K562 (cell line): ENCODE measurements around the gene CMTM4. TPM values are rescaled to one million over a fixed set of nuclear protein-coding genes. Genes with fewer than 3 reads are reported as not detected.

ENCODE experiments used
- ELK3 ChIP-seq: fragments of 450-650 bp; formaldehyde crosslinking; IDR thresholded peaks from 2 replicates; pipeline ENCODE4 v1.4.0; 2020; ENCODE audit warnings: mild to moderate bottlenecking
- EP300 ChIP-seq: IDR thresholded peaks from 2 replicates; pipeline ENCODE4 v1.6.1; 2012; ENCODE audit warnings: low read length, improper control_type of control experiment
- ETS1 ChIP-seq: conservative IDR thresholded peaks from 2 replicates; pipeline ENCODE4 v1.6.1; 2011; ENCODE audit warnings: low read depth, mild to moderate bottlenecking, low read length; ENCODE audit not compliant: control insufficient read depth
- GATAD2A ChIP-seq: fragments of 450-650 bp; IDR thresholded peaks from 2 replicates; pipeline ENCODE4 v1.6.1; 2017
- GTF3C2 ChIP-seq: IDR thresholded peaks from 3 replicates; pipeline ENCODE4 v1.6.1; 2011; ENCODE audit warnings: borderline replicate concordance, mild to moderate bottlenecking, moderate library complexity; ENCODE audit not compliant: insufficient read length; ENCODE audit errors: extremely low read depth
- KAT7 ChIP-seq: sonication (generic); formaldehyde crosslinking; IDR thresholded peaks from 2 replicates; pipeline ENCODE4 v1.8.0; 2022; ENCODE audit warnings: missing genetic modification reagents, mild to moderate bottlenecking, borderline replicate concordance
- KLF1 ChIP-seq: fragments of 450-650 bp; IDR thresholded peaks from 2 replicates; pipeline ENCODE4 v1.6.1; 2016; ENCODE audit warnings: missing genetic modification characterization, missing compliant biosample characterization
- MAZ ChIP-seq, 2 experiments: fragments of 450-650 bp in 1 of 2; sonication (generic) in 1 of 2; formaldehyde crosslinking; IDR thresholded peaks in 1 of 2; conservative IDR thresholded peaks in 1 of 2; 2 replicates each; pipeline versions ENCODE4 v1.4.0 to v1.5.0; 2020; ENCODE audit warnings: mild to moderate bottlenecking in 1 of 2, missing genetic modification reagents in 1 of 2
- MYNN ChIP-seq, 2 experiments: sonication (generic); formaldehyde crosslinking in 1 of 2; IDR thresholded peaks; 2 replicates each; pipeline versions ENCODE4 v1.5.0 to v1.6.1; 2016 to 2020; ENCODE audit warnings: antibody characterized with exemption in 1 of 2, missing genetic modification reagents in 1 of 2
- NELFE ChIP-seq: IDR thresholded peaks from 2 replicates; pipeline ENCODE4 v1.6.1; 2011; ENCODE audit warnings: mild to moderate bottlenecking; ENCODE audit not compliant: insufficient read depth, insufficient read length
- NFXL1 ChIP-seq: fragments of 450-650 bp; formaldehyde crosslinking; IDR thresholded peaks from 2 replicates; pipeline ENCODE4 v1.4.0; 2021; ENCODE audit warnings: mild to moderate bottlenecking
- NR2C2 ChIP-seq, 2 experiments: fragments of 200-800 bp in 1 of 2; sonication (Bioruptor generic) in 1 of 2; sonication (generic) in 1 of 2; formaldehyde crosslinking in 1 of 2; IDR thresholded peaks; 2 replicates each; pipeline versions ENCODE4 v1.6.1 to v1.8.0; 2016 to 2022; ENCODE audit warnings: mild to moderate bottlenecking in 1 of 2, missing compliant biosample characterization in 1 of 2, missing genetic modification characterization in 1 of 2, missing genetic modification reagents in 1 of 2
- SMAD3 ChIP-seq: fragments of 450-650 bp; formaldehyde crosslinking; conservative IDR thresholded peaks from 2 replicates; pipeline ENCODE4 v1.4.0; 2020; ENCODE audit warnings: mild to moderate bottlenecking
- TRIM24 ChIP-seq, 2 experiments: fragments of 450-650 bp; IDR thresholded peaks; 2 replicates each; pipeline ENCODE4 v1.6.1; 2016
- ZBTB5 ChIP-seq: fragments of 450-650 bp; IDR thresholded peaks from 2 replicates; pipeline ENCODE4 v1.6.1; 2017; ENCODE audit warnings: antibody characterized with exemption
- ZBTB8A ChIP-seq: fragments of 450-650 bp; IDR thresholded peaks from 2 replicates; pipeline ENCODE4 v1.6.1; 2018; ENCODE audit warnings: mild to moderate bottlenecking, moderate library complexity; ENCODE audit not compliant: partially characterized antibody
- ZNF217 ChIP-seq: sonication (generic); formaldehyde crosslinking; IDR thresholded peaks from 2 replicates; pipeline ENCODE4 v1.8.0; 2022; ENCODE audit warnings: mild to moderate bottlenecking, missing genetic modification reagents
- ZNF445 ChIP-seq: fragments of 250-450 bp; sonication (Bioruptor Pico); IDR thresholded peaks from 2 replicates; pipeline ENCODE4 v1.4.0; 2020; ENCODE audit warnings: low read depth, mild to moderate bottlenecking, moderate library complexity
- ZNF507 ChIP-seq: conservative IDR thresholded peaks from 2 replicates; pipeline ENCODE4 v1.6.1; 2017; ENCODE audit warnings: missing genetic modification characterization, missing compliant biosample characterization
- polyA plus RNA-seq, 8 experiments: library from polyadenylated mRNA; depleted of rRNA in 4 of 8; stranded (reverse) in 5 of 8; unstranded in 3 of 8; fragments of >200 nt; fragmentation: Nextera tagmentation in 2 of 8; fragmentation: Illumina TruSeq in 1 of 8; extraction: Ambion mirVana in 2 of 8; extraction: Trizol in 1 of 8; gene quantifications; 2 replicates each; pipeline versions ENCODE4 v1.2.1 to v1.2.3, GENCODE V29; 2011 to 2014; ENCODE audit warnings: inconsistent platforms in 1 of 8, missing spikeins in 1 of 8
- total RNA-seq, 7 experiments: library from RNA; depleted of rRNA in 6 of 7; stranded (reverse); fragments of >200 nt in 6 of 7; fragmentation: Illumina TruSeq in 2 of 7; extraction: Trizol in 2 of 7; gene quantifications; 2 replicates each; pipeline versions ENCODE4 v1.2.1 to v1.2.3, GENCODE V29; 2011 to 2021; ENCODE audit warnings: low replicate concordance in 1 of 7

The CMTM4 gene
- total and polyA plus RNA-seq, 9 of the 15 experiments (the other 6 are each of a cell fraction or from before 2014, with no cell fraction given) = 2.0 to 21.3 (median 12.5) TPM

- TF ChIP-seq NR2C2 (CRISPR knock-in tag; IDR thresholded peaks at IDR 0.05) (no peak), NR2C2 (tag; IDR thresholded peaks at IDR 0.05) (no peak), ZNF507 (tag) (no peak), ELK3 (CRISPR knock-in tag) (no peak), NELFE (no peak), GATAD2A (peak; percentile 42; the same call in 1 of the 2 replicates), ZBTB8A (no peak), TRIM24 (IDR thresholded peaks at IDR 0.05) (peak; percentile 82 to 87), GTF3C2 (no peak), SMAD3 (CRISPR knock-in tag) (no peak), KLF1 (tag) (no peak), ZNF445 (CRISPR knock-in tag) (no peak), ZNF217 (CRISPR knock-in tag) (no peak), NFXL1 (no peak), ETS1 (peak; percentile 82), MYNN (IDR thresholded peaks at IDR 0.05) (peak; percentile 78; the same call in 1 of the 2 replicates), MYNN (CRISPR knock-in tag; IDR thresholded peaks at IDR 0.05) (no peak), KAT7 (CRISPR knock-in tag) (no peak; the same call in 1 of the 2 replicates), MAZ (CRISPR knock-in tag; conservative IDR thresholded peaks at IDR 0.05 in 1 of 2, IDR thresholded peaks at IDR 0.05 in 1 of 2) (no peak), EP300 (peak; percentile 90), ZBTB5 (no peak)
These were observed 78.8 kb downstream of the CMTM4 start (continued) for GRCh38 chr16:66617728-66618127.
